Liver (tissue), 9 donors: Measurements from ENCODE around the gene TMEM129. TPM values are rescaled to one million over a fixed set of nuclear protein-coding genes. Genes with fewer than 3 reads are reported as not detected.

Experiments used
- DNase-seq: peaks from one replicate; pipeline ENCODE4 v3.0.0-alpha.2; 2017; ENCODE audit warnings: low spot score
- H3K27ac ChIP-seq, 2 donors: one replicate each; pipeline ENCODE4 v1.7.0; 2013; ENCODE audit warnings: inconsistent platforms in 2 of 2, low read length in 2 of 2, control low read depth in 1 of 2, low read depth in 1 of 2, mild to moderate bottlenecking in 1 of 2
- H3K27me3 ChIP-seq, 4 donors: one replicate each; pipeline versions ENCODE4 v1.6.1 to v1.7.0; 2013; ENCODE audit warnings: low read length in 3 of 4, inconsistent platforms in 1 of 4, mild to moderate bottlenecking in 1 of 4, moderate library complexity in 1 of 4; ENCODE audit not compliant: control insufficient read depth in 4 of 4, insufficient read depth in 4 of 4
- H3K36me3 ChIP-seq, 4 donors: one replicate each; pipeline versions ENCODE4 v1.6.1 to v1.7.0; 2013; ENCODE audit warnings: low read length in 3 of 4, mild to moderate bottlenecking in 3 of 4, low read depth in 1 of 4, moderate library complexity in 1 of 4; ENCODE audit not compliant: control insufficient read depth in 4 of 4, insufficient read depth in 3 of 4
- H3K4me1 ChIP-seq, 4 donors: one replicate each; pipeline versions ENCODE4 v1.6.1 to v1.7.0; 2013; ENCODE audit warnings: low read length in 3 of 4, mild to moderate bottlenecking in 3 of 4, moderate library complexity in 1 of 4; ENCODE audit not compliant: control insufficient read depth in 4 of 4, insufficient read depth in 4 of 4
- H3K4me3 ChIP-seq, 3 donors: one replicate each; pipeline versions ENCODE4 v1.6.1 to v1.7.0; 2013; ENCODE audit warnings: low read length in 3 of 3, control low read depth in 1 of 3, low read depth in 1 of 3, mild to moderate bottlenecking in 1 of 3
- H3K9ac ChIP-seq, 2 donors: one replicate each; pipeline ENCODE4 v1.7.0; 2013; ENCODE audit warnings: low read length in 2 of 2, mild to moderate bottlenecking in 2 of 2, moderate library complexity in 2 of 2, control low read depth in 1 of 2, low read depth in 1 of 2
- H3K9me3 ChIP-seq, 4 donors: one replicate each; pipeline versions ENCODE4 v1.6.1 to v1.7.0; 2013; ENCODE audit warnings: low read length in 3 of 4; ENCODE audit not compliant: control insufficient read depth in 4 of 4
- CTCF ChIP-seq: fragments of 150-350 bp; IDR thresholded peaks from 2 replicates; pipeline ENCODE4 v1.5.1; 2017; ENCODE audit warnings: improper control_type of control experiment, low read depth, low read length; ENCODE audit not compliant: missing input control
- EGR1 ChIP-seq, 2 donors: IDR thresholded peaks; 2 replicates each; pipeline ENCODE4 v1.6.1; 2016 to 2018; ENCODE audit warnings: antibody characterized with exemption in 2 of 2, low read depth in 2 of 2
- FOXA1 ChIP-seq: IDR thresholded peaks from 2 replicates; pipeline ENCODE4 v1.6.1; 2016; ENCODE audit warnings: antibody characterized with exemption
- JUND ChIP-seq, 2 donors: IDR thresholded peaks; 2 replicates each; pipeline ENCODE4 v1.6.1; 2016; ENCODE audit warnings: antibody characterized with exemption in 2 of 2
- NR2F2 ChIP-seq: IDR thresholded peaks from 2 replicates; pipeline ENCODE4 v1.6.1; 2016; ENCODE audit warnings: antibody characterized with exemption
- RAD21 ChIP-seq, 2 donors: IDR thresholded peaks; 2 replicates each; pipeline ENCODE4 v1.6.1; 2016; ENCODE audit warnings: antibody characterized with exemption in 2 of 2, mild to moderate bottlenecking in 2 of 2
- SP1 ChIP-seq: IDR thresholded peaks from 2 replicates; pipeline ENCODE4 v1.6.1; 2018; ENCODE audit warnings: antibody characterized with exemption, mild to moderate bottlenecking
- WGBS: extraction: QIAGEN DNeasy Blood & Tissue Kit; methylation state at CpG from one replicate; pipeline ENCODE4 v1.1.7; 2013; 5-methylcytosine and 5-hydroxymethylcytosine counted together
- polyA plus RNA-seq, 2 donors: library from polyadenylated mRNA; stranded (reverse) in 1 of 2; unstranded in 1 of 2; fragments of 200-250 nt in 1 of 2; fragments of >200 nt in 1 of 2; fragmentation: Nextera tagmentation in 1 of 2; extraction: Ambion mirVana in 1 of 2; gene quantifications; one replicate each; pipeline versions ENCODE4 v1.2.1 to v1.2.3, GENCODE V29; 2013 to 2015
- total RNA-seq, 2 donors: library from RNA; depleted of rRNA; stranded (reverse); fragments of >200 nt; gene quantifications; one replicate each; pipeline ENCODE4 v1.2.3, GENCODE V29; 2014
- TF ChIP-seq, protein P1 (sequence below): IDR thresholded peaks from 2 replicates; pipeline ENCODE4 v1.6.1; 2016; ENCODE audit warnings: antibody characterized with exemption, mild to moderate bottlenecking
- donor health status: healthy.
- donor health status: healthy.
- donor health status: healthy.
- donor health status: healthy.
- donor health status: healthy.

TMEM129 gene
- total and polyA plus RNA-seq, 4 donors: 12.2 to 37.0 (median 21.8) TPM

- H3K4me1 ChIP-seq: peaks cover 0 to 16% (median under 1%) of the 10 kb centered on the region in 4 donors
- TF ChIP-seq NR2F2: no peak
- no peak for TF ChIP-seq CTCF
- no peak for TF ChIP-seq EGR1 (IDR thresholded peaks at IDR 0.05; ENCODE audit: low read depth in 2 of 2)
- peak in 1 of 2 donors; percentile 26 for TF ChIP-seq JUND (IDR thresholded peaks at IDR 0.05)
- WGBS: 71% methylated on average over 18 of the region's 18 CpGs
Observed at GRCh38 chr4:1727117-1728031, 6.3 kb upstream of the TMEM129 start.

GRCh38 chr4:1726146-1726934 lies 5.2 kb upstream of the TMEM129 start:
- H3K36me3 ChIP-seq: peaks cover 0 to 2% (median 0%) of the 10 kb centered on the region in 4 donors
- H3K27me3 ChIP-seq: no peaks in the 10 kb centered on the region
- peaks cover 4 to 24% (median 5%) of the 10 kb centered on the region in 4 donors for H3K4me1 ChIP-seq
- no peak overlapping the region for H3K4me3 ChIP-seq
- TF ChIP-seq EGR1 (IDR thresholded peaks at IDR 0.05; ENCODE audit: low read depth in 2 of 2): no peak
- no peak for TF ChIP-seq NR2F2
- TF ChIP-seq RAD21 (IDR thresholded peaks at IDR 0.05): peak; percentile 88 to 94
- TF ChIP-seq, protein P1, sequence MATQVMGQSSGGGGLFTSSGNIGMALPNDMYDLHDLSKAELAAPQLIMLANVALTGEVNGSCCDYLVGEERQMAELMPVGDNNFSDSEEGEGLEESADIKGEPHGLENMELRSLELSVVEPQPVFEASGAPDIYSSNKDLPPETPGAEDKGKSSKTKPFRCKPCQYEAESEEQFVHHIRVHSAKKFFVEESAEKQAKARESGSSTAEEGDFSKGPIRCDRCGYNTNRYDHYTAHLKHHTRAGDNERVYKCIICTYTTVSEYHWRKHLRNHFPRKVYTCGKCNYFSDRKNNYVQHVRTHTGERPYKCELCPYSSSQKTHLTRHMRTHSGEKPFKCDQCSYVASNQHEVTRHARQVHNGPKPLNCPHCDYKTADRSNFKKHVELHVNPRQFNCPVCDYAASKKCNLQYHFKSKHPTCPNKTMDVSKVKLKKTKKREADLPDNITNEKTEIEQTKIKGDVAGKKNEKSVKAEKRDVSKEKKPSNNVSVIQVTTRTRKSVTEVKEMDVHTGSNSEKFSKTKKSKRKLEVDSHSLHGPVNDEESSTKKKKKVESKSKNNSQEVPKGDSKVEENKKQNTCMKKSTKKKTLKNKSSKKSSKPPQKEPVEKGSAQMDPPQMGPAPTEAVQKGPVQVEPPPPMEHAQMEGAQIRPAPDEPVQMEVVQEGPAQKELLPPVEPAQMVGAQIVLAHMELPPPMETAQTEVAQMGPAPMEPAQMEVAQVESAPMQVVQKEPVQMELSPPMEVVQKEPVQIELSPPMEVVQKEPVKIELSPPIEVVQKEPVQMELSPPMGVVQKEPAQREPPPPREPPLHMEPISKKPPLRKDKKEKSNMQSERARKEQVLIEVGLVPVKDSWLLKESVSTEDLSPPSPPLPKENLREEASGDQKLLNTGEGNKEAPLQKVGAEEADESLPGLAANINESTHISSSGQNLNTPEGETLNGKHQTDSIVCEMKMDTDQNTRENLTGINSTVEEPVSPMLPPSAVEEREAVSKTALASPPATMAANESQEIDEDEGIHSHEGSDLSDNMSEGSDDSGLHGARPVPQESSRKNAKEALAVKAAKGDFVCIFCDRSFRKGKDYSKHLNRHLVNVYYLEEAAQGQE: no peak
- TF ChIP-seq SP1: no peak
- TF ChIP-seq JUND (IDR thresholded peaks at IDR 0.05): no peak
- no peak for TF ChIP-seq FOXA1
- peak; percentile 99 for TF ChIP-seq CTCF
- peak; percentile 95 for DNase-seq
- WGBS: 57% methylated on average over 17 of the region's 17 CpGs
- H3K9ac ChIP-seq: no peak overlapping the region
- no peak overlapping the region for H3K27ac ChIP-seq
- no peaks in the 10 kb centered on the region for H3K9me3 ChIP-seq

More at GRCh38 chr4:1727117-1728031, 6.3 kb upstream of the TMEM129 start:
- Histone ChIP-seq H3K36me3 (peaks cover 0 to 4% (median 1%) of the 10 kb centered on the region in 4 donors), H3K9me3 (no peaks in the 10 kb centered on the region), H3K27ac (peak overlapping the region; percentile 23 to 58), H3K4me3 (no peak overlapping the region), H3K27me3 (no peaks in the 10 kb centered on the region), H3K9ac (no peak overlapping the region)
- DNase-seq: no peak
